ENCODE data around the gene ZNF438. TPM values are rescaled to one million over a fixed set of nuclear protein-coding genes. Genes with fewer than 3 reads are reported as not detected.
"Not testable (repeated sequence)": the region's sequence is repeated elsewhere in the genome, so short reads cannot be mapped to it uniquely, and the experiment has no call there.

ZNF438 gene
- total RNA-seq, 1 donor = 8.0 TPM

GRCh38 chr10:30917789-30918188, 113.9 kb downstream of the ZNF438 start:
- TF ChIP-seq, protein P1, sequence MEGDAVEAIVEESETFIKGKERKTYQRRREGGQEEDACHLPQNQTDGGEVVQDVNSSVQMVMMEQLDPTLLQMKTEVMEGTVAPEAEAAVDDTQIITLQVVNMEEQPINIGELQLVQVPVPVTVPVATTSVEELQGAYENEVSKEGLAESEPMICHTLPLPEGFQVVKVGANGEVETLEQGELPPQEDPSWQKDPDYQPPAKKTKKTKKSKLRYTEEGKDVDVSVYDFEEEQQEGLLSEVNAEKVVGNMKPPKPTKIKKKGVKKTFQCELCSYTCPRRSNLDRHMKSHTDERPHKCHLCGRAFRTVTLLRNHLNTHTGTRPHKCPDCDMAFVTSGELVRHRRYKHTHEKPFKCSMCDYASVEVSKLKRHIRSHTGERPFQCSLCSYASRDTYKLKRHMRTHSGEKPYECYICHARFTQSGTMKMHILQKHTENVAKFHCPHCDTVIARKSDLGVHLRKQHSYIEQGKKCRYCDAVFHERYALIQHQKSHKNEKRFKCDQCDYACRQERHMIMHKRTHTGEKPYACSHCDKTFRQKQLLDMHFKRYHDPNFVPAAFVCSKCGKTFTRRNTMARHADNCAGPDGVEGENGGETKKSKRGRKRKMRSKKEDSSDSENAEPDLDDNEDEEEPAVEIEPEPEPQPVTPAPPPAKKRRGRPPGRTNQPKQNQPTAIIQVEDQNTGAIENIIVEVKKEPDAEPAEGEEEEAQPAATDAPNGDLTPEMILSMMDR (IDR thresholded peaks at IDR 0.05; ENCODE audit: insufficient read depth, low read length) = no peak
- DNase-seq (ENCODE audit: low read depth) = peak; percentile 30
- no peak overlapping the region for H3K4me3 ChIP-seq (ENCODE audit: low read depth, low read length)

DNA sequence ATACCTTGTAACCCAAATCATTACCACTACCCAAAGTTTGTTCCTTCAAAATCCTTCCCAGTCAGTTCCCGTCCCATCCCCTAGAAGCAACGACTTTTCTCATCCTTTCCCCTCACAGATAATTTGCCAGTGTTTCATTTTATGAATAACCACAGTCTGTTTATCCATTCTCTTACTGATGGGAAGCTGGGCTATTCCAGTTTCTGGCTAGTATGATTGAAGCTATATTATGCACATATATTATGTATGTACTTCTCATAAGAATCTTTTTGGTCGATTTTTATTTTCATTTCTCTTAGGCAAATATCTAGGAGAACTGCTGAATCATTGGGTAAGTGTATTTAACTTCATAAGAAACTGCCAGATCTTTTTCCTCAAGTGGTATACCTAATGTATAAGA, 114.6 kb downstream of the ZNF438 start:
- DNase-seq (ENCODE audit: low read depth) = no peak
- H3K4me3 ChIP-seq (ENCODE audit: low read depth, low read length) = no peak overlapping the region
- TF ChIP-seq, protein P1 (IDR thresholded peaks at IDR 0.05; ENCODE audit: insufficient read depth, low read length) = no peak

- DNase-seq (ENCODE audit: low read depth) = peak; percentile 68
- no peak overlapping the region for H3K4me3 ChIP-seq (ENCODE audit: low read depth, low read length)
- TF ChIP-seq, protein P1 (IDR thresholded peaks at IDR 0.05; ENCODE audit: insufficient read depth, low read length) = no peak
Observed at GRCh38 chr10:30915146-30915545, 116.5 kb downstream of the ZNF438 start.

- H3K4me3 ChIP-seq (ENCODE audit: low read depth, low read length) = no peak overlapping the region
- TF ChIP-seq, protein P1 (IDR thresholded peaks at IDR 0.05; ENCODE audit: insufficient read depth, low read length) = no peak
- no peak for DNase-seq (ENCODE audit: low read depth)
Observed at GRCh38 chr10:30911303-30911863, 120.3 kb downstream of the ZNF438 start.

DNA sequence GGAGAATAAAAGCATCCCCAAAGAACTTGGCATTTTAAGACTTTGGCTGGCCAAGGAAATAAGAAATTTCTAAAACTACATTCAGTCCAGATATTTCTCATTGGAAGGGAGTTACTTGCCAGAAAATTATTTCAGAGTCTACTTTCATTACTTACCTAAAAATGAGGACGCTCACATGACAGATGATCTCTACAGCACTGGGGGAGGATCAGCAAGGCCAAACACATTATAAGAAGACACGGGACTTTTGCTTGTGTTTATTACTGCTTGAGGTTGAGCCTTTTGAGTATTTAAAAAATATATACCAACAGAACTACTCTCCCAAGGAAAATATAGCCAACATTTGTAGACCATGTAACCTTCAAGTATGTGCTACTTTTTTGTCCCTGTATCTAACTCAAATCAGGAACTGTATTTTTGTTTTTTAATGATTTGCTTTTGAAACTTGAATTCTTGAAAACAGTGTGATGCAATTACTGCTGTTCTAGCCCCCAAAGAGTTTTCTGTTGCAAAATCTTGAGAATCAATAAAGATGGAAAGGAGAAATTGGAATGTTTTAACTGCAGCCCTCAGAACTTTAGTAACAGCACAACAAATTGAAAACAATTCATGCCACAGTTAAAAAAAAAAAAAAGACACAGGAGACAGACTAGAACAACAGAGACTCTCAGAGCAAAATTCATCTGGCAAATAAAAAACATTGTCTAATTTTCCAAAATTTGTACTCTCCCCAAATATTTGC, 128.1 kb downstream of the ZNF438 start:
- TF ChIP-seq, protein P1 (IDR thresholded peaks at IDR 0.05; ENCODE audit: insufficient read depth, low read length) = no peak
- no peak overlapping the region for H3K4me3 ChIP-seq (ENCODE audit: low read depth, low read length)
- peak; percentile 13 for DNase-seq (ENCODE audit: low read depth)

- DNase-seq (ENCODE audit: low read depth) = no peak
- TF ChIP-seq, protein P1 (IDR thresholded peaks at IDR 0.05; ENCODE audit: insufficient read depth, low read length) = no peak
- no peak overlapping the region for H3K4me3 ChIP-seq (ENCODE audit: low read depth, low read length)
Observed at GRCh38 chr10:30902621-30903396, 128.9 kb downstream of the ZNF438 start.

GRCh38 chr10:30901487-30901886, 130.2 kb downstream of the ZNF438 start:
- H3K4me3 ChIP-seq (ENCODE audit: low read depth, low read length); DNase-seq (ENCODE audit: low read depth): not testable (repeated sequence)
